C1 segment of cervical spinal cord (tissue), 14 donors: ENCODE data around the gene PTPA.
"Not testable (repeated sequence)": the region's sequence is repeated elsewhere in the genome, so short reads cannot be mapped to it uniquely, and the experiment has no call there.

ENCODE experiments used
- DNase-seq, 14 donors: peaks; one replicate each; lab custom pipeline; 2025; lab: John Stamatoyannopoulos, UW

PTPA gene

DNA sequence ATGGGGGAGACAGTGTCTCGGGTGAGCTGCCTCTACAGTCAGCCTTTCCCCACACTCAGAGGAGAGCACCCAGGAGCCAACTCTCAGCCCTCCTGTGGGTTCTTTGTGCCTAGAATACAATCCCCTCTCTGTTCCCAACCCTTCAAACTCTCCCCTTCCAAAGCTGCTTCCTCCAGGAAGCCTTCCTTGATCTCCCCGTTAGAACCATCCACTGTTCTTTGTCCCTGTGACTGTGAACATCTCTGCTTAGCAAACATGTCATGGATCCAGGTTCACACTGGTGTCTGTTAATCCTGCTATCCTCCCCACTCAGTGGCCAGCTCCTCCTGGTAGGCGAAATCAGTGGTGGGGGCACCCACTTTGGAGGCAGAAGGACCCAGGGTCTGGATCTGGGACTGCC is 83.0 kb downstream of the PTPA start:
- DNase-seq: no peak

DNA sequence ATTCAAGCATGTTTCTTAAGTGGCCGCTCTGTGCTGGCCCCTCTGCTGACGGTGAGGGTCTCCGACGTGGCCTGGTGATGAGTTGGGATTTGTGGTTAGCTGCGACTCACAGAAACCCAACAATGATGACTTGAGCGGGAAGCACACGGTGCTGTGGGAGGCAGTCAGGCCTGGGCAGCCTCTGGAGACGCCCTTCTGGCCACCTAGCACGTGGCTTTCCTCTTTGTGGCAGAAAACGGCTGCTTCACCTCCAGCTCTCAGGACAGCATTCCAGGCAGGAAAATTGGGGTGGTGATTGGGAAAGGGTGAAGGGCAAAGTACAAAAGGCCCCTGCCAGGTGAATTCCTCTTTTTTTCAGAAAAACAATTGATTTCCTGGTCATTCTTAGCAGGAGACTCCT is 84.4 kb downstream of the PTPA start:
- DNase-seq: no peak

DNA sequence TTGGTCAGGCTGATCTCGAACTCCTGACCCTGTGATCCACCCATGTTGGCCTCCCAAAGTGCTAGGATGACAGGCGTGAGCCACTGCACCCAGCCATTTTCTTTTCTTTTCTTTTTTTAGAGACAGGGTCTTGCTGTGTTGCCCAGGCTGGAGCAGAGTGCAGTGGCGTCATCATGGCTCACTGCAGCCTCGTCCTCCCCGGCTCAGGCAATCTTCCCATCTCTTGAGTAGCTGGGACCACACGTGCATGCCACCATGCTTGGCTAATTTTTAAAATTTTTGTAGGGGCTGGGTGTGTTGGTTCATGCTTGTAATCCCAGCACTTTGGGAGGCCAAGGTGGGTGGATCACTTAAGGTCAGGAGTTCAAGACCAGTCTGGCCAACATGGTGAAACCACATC is 85.8 kb downstream of the PTPA start:
- not testable (repeated sequence) for DNase-seq

DNA sequence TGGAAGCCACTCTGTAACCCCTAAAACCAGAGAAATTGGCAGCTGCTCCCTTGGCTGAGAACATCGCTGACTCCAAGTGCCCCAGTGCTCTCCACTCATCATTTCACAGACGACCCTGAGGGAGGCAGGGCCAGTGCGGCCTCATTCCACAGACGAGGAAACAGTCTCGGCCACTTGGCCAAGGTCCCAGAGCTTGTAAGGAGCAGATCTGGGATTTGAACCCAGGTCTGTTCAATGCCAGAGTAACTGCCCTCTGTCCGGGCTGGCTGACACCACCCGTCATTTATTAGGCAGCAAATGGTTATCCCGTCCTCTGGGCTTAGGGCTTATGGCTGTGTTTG is 86.7 kb downstream of the PTPA start:
- DNase-seq: no peak
